ENCODE results near the gene EARS2.

- TF ChIP-seq, protein P1, sequence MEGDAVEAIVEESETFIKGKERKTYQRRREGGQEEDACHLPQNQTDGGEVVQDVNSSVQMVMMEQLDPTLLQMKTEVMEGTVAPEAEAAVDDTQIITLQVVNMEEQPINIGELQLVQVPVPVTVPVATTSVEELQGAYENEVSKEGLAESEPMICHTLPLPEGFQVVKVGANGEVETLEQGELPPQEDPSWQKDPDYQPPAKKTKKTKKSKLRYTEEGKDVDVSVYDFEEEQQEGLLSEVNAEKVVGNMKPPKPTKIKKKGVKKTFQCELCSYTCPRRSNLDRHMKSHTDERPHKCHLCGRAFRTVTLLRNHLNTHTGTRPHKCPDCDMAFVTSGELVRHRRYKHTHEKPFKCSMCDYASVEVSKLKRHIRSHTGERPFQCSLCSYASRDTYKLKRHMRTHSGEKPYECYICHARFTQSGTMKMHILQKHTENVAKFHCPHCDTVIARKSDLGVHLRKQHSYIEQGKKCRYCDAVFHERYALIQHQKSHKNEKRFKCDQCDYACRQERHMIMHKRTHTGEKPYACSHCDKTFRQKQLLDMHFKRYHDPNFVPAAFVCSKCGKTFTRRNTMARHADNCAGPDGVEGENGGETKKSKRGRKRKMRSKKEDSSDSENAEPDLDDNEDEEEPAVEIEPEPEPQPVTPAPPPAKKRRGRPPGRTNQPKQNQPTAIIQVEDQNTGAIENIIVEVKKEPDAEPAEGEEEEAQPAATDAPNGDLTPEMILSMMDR (IDR thresholded peaks at IDR 0.05): no peak
- no peak for TF ChIP-seq POLR2A (IDR thresholded peaks at IDR 0.05)
These were observed 78.6 kb downstream of the EARS2 start for GRCh38 chr16:23478566-23478965.

Measured in adrenal gland (tissue), 5 donors.